PC-9 (cell line): ENCODE measurements around the gene POLD1.

Experiments used
- CTCF ChIP-seq: fragments of 200-600 bp; sonication (generic); conservative IDR thresholded peaks from 2 replicates; pipeline ENCODE4 v1.6.1; 2017; ENCODE audit warnings: mixed run types, antibody characterized with exemption, mild to moderate bottlenecking, moderate library complexity
- EZH2 ChIP-seq: fragments of 200-600 bp; sonication (generic); IDR thresholded peaks from 2 replicates; pipeline ENCODE4 v1.8.0; 2017; ENCODE audit warnings: antibody characterized with exemption, low read depth

DNA sequence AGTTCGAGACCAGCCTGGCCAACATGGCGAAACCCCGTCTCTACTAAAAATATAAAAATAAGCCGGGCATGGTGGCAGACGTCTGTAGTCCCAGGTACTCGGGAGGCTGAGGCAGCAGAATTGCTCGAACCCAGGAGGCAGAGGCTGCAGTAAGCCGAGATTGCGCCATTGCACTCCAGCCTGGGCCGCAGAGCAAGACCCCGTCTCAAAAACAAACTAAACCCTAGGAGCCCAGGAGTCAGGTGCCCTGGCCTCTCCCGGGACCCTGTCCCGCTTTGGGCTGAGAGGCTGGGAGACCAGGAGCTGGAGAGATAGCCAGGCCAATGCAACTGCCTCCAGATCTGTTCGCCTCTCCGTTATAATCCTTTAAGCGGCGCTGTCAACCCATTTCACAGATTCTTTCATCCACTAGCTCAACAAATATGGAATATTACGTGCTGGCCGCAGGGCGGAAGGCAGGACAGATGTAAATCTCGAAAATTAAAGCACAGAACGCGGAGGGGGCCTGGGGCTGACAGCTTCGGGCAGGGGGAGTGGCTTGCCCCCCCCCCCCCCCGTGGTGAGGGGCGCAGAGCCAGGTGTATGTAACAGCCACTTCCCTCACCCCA lies 43.3 kb downstream of the POLD1 start:
- TF ChIP-seq CTCF: no peak
- no peak for TF ChIP-seq EZH2
